Measurements from ENCODE around the gene ZC3HAV1L. TPM values are rescaled to one million over a fixed set of nuclear protein-coding genes. Genes with fewer than 3 reads are reported as not detected.
A peak's percentile ranks its signal among the peaks of the same experiment; 100 is the strongest.

ZC3HAV1L gene
- total and polyA plus RNA-seq, 2 experiments from 2014 or later = 2.0 to 11.3 TPM

GRCh38 chr7:138979988-138980562 lies 55.8 kb downstream of the ZC3HAV1L start (continued):
- TF ChIP-seq ZNF462 (CRISPR knock-in tag; IDR thresholded peaks at IDR 0.05) = no peak
- no peak for TF ChIP-seq ETS1 (IDR thresholded peaks at IDR 0.05)

GRCh38 chr7:138979226-138979979 lies 56.4 kb downstream of the ZC3HAV1L start:
- H3K4me1 ChIP-seq (ENCODE audit: insufficient read depth) = peaks cover 46% of the 10 kb centered on the region
- ATAC-seq (no peak), DNase-seq (ENCODE audit: low spot score) (no peak)
- H3K4me3 ChIP-seq = peak overlapping the region; percentile 92
- H3K27ac Mint-ChIP-seq = no peak overlapping the region
- peaks cover 5% of the 10 kb centered on the region; the same call in 1 of the 3 replicates for H3K36me3 Mint-ChIP-seq (ENCODE audit: low read depth)
- H3K27me3 ChIP-seq (ENCODE audit: insufficient read depth) = peaks cover 29% of the 10 kb centered on the region
- H2AFZ ChIP-seq = no peak overlapping the region
- H3K4me2 ChIP-seq = peak overlapping the region; percentile 100
- peaks cover 57% of the 10 kb centered on the region for H3K4me1 Mint-ChIP-seq
- peaks cover 38% of the 10 kb centered on the region for H3F3A ChIP-seq (replicated peaks; ENCODE audit: low read depth)
- no peaks in the 10 kb centered on the region; the same call in 1 of the 2 replicates for H4K20me1 ChIP-seq (replicated peaks; ENCODE audit: insufficient read depth)
- H3K4me3 Mint-ChIP-seq = peak overlapping the region; percentile 91
- H3K9me2 ChIP-seq (ENCODE audit: insufficient read depth) = no peaks in the 10 kb centered on the region
- H3K9me3 Mint-ChIP-seq = no peaks in the 10 kb centered on the region
- peaks cover 20% of the 10 kb centered on the region for H3K27me3 Mint-ChIP-seq (ENCODE audit: insufficient read depth, low read depth, poor library complexity)
- no peak overlapping the region for H3K27ac ChIP-seq (ENCODE audit: low read depth)
- peaks cover 52% of the 10 kb centered on the region for H3K79me2 ChIP-seq (replicated peaks; ENCODE audit: insufficient read depth)
- no peaks in the 10 kb centered on the region for H3K36me3 ChIP-seq (ENCODE audit: insufficient read depth)
- TF ChIP-seq NANOG (IDR thresholded peaks at IDR 0.05; ENCODE audit: borderline replicate concordance) (no peak), CTCF (conservative IDR thresholded peaks at IDR 0.05; ENCODE audit: low read depth in 2 of 2) (0 out of 4 replicates have a peak, but pooled peaks of 1 of the 2 experiments have one; percentile 12)

All from GM23338 (cell line).